ENCODE measurements around the gene ADIPOR2.
A peak's percentile ranks its signal among the peaks of the same experiment; 100 is the strongest.

Gene ADIPOR2

DNA sequence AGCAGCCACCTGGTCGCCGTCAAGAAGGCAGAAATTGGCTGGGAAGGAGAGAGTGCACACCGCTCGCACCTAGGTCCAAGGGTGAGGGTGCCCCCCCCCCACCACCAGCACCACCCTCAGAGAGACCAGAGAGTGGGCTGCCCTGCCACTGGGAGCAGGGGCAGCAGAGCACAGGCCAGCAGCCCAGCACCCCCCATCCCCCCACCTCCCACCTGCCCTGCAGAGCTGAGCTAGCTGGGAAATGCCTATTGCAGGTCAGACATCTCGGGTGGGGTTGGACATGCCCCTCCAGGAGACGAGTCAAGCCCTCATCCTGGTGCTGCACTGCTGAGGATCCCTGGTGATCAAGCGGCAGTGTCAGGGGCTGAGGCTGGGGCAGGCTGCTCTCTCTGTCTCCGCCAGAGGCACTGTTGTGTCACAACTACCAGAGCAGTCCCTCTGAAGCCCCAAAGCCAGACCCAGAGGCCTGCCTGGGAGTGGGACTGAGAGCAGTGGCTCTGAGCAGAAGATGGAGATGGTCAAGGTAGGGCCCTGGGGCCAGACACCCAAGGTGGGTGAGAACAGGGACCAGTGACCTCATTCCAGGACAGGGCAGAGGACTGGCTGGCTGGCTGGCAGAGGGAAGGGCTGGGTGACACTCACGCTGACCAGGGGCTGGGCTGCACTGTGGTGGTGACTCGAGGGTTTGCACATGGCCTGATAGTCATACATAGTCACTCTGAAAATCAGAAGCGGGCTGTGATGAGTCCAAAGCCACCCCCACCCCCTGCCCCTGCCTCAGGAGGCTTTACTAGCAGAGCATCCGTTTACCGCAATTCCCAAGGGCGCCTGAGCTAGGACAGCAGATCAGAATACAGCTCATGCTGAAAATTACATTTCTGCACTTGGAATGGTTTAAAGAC, 109.8 kb downstream of the ADIPOR2 start:
- TF ChIP-seq CEBPB (IDR thresholded peaks at IDR 0.05) (no peak), EGR1 (IDR thresholded peaks at IDR 0.05) (no peak), ZBTB7A (IDR thresholded peaks at IDR 0.05; ENCODE audit: low read depth) (no peak), YY1 (IDR thresholded peaks at IDR 0.05; ENCODE audit: low read depth) (no peak), FOXM1 (IDR thresholded peaks at IDR 0.05; ENCODE audit: borderline replicate concordance, low read depth) (no peak), EP300 (IDR thresholded peaks at IDR 0.05; ENCODE audit: borderline replicate concordance) (no peak), TEAD4 (IDR thresholded peaks at IDR 0.05) (no peak), TAF1 (IDR thresholded peaks at IDR 0.05; ENCODE audit: low read depth) (no peak), TCF12 (IDR thresholded peaks at IDR 0.05; ENCODE audit: low read depth) (no peak), CREB1 (IDR thresholded peaks at IDR 0.05; ENCODE audit: low read depth) (no peak), RAD21 (IDR thresholded peaks at IDR 0.05; ENCODE audit: low read depth) (no peak), NFIC (IDR thresholded peaks at IDR 0.05) (no peak)
- TF ChIP-seq, protein P1, sequence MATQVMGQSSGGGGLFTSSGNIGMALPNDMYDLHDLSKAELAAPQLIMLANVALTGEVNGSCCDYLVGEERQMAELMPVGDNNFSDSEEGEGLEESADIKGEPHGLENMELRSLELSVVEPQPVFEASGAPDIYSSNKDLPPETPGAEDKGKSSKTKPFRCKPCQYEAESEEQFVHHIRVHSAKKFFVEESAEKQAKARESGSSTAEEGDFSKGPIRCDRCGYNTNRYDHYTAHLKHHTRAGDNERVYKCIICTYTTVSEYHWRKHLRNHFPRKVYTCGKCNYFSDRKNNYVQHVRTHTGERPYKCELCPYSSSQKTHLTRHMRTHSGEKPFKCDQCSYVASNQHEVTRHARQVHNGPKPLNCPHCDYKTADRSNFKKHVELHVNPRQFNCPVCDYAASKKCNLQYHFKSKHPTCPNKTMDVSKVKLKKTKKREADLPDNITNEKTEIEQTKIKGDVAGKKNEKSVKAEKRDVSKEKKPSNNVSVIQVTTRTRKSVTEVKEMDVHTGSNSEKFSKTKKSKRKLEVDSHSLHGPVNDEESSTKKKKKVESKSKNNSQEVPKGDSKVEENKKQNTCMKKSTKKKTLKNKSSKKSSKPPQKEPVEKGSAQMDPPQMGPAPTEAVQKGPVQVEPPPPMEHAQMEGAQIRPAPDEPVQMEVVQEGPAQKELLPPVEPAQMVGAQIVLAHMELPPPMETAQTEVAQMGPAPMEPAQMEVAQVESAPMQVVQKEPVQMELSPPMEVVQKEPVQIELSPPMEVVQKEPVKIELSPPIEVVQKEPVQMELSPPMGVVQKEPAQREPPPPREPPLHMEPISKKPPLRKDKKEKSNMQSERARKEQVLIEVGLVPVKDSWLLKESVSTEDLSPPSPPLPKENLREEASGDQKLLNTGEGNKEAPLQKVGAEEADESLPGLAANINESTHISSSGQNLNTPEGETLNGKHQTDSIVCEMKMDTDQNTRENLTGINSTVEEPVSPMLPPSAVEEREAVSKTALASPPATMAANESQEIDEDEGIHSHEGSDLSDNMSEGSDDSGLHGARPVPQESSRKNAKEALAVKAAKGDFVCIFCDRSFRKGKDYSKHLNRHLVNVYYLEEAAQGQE (IDR thresholded peaks at IDR 0.05; ENCODE audit: low read depth) = no peak
- TF ChIP-seq, protein P2, sequence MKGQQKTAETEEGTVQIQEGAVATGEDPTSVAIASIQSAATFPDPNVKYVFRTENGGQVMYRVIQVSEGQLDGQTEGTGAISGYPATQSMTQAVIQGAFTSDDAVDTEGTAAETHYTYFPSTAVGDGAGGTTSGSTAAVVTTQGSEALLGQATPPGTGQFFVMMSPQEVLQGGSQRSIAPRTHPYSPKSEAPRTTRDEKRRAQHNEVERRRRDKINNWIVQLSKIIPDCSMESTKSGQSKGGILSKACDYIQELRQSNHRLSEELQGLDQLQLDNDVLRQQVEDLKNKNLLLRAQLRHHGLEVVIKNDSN (IDR thresholded peaks at IDR 0.05) = no peak
- TF ChIP-seq, protein P3, sequence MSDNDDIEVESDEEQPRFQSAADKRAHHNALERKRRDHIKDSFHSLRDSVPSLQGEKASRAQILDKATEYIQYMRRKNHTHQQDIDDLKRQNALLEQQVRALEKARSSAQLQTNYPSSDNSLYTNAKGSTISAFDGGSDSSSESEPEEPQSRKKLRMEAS (IDR thresholded peaks at IDR 0.05) = no peak

DNA sequence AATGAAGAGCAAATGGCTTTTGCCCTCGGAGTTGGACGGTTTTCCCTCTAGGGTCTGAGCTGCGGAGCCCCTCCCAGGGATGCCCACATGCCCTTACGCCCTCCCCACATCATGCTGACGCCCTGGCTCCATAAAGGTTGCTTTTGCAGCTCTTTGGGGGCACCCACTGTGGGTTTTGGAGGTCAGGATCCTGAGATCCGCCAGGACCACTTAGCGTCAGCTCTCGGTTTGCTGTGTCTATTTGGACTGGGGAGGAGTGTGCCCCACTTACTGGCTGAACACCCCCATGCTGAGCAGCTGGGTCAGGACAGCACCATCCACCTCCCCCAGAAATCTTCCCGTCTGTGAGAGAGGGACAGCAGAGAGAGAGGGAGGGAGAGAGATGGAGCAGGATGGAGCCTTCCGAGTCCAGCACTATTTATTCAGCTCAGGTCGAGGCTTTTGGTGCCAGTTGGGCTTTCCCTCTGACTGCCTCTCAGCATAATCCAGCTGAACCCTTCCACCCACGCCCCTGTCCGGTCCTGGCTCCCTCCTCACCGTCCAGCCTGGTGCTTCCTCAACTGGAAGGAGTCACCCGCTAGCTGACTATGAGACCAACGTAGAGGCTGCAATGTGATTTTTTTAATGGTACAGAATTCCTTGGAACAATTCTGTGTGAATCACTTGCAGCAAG, 110.6 kb downstream of the ADIPOR2 start:
- TF ChIP-seq ZBTB7A (IDR thresholded peaks at IDR 0.05; ENCODE audit: low read depth) (no peak), TAF1 (IDR thresholded peaks at IDR 0.05; ENCODE audit: low read depth) (no peak)

DNA sequence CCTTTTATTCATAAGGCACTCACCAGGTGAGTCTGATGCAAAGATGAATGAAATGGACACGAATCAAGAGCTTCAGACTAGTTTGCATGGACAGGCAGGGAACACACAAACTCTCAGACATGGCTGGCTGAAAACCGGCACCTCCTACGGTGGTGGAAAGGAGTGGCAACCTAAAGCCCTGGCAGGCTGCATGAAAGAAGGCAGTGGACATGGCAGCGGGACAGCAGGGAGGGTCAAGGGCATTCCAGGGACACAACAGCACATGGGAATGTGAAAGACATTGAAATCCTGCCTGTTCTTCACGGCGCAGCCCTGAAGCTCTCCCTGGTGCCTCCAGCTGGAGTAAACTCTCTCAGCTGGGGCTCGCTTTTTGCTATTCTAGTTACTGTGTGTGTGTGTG, 112.9 kb downstream of the ADIPOR2 start:
- TF ChIP-seq, protein P1 (IDR thresholded peaks at IDR 0.05; ENCODE audit: low read depth) = no peak
- TF ChIP-seq TCF12 (IDR thresholded peaks at IDR 0.05; ENCODE audit: low read depth) (no peak), NFIC (IDR thresholded peaks at IDR 0.05) (no peak), EP300 (IDR thresholded peaks at IDR 0.05; ENCODE audit: borderline replicate concordance) (no peak), TEAD4 (IDR thresholded peaks at IDR 0.05) (no peak), YY1 (IDR thresholded peaks at IDR 0.05; ENCODE audit: low read depth) (no peak), EGR1 (IDR thresholded peaks at IDR 0.05) (no peak), CEBPB (IDR thresholded peaks at IDR 0.05) (no peak), ZBTB7A (IDR thresholded peaks at IDR 0.05; ENCODE audit: low read depth) (no peak), CREB1 (IDR thresholded peaks at IDR 0.05; ENCODE audit: low read depth) (no peak), RAD21 (IDR thresholded peaks at IDR 0.05; ENCODE audit: low read depth) (no peak), TAF1 (IDR thresholded peaks at IDR 0.05; ENCODE audit: low read depth) (no peak), FOXM1 (IDR thresholded peaks at IDR 0.05; ENCODE audit: borderline replicate concordance, low read depth) (no peak)
- TF ChIP-seq, protein P3 (IDR thresholded peaks at IDR 0.05) = no peak
- TF ChIP-seq, protein P2 (IDR thresholded peaks at IDR 0.05) = no peak

DNA sequence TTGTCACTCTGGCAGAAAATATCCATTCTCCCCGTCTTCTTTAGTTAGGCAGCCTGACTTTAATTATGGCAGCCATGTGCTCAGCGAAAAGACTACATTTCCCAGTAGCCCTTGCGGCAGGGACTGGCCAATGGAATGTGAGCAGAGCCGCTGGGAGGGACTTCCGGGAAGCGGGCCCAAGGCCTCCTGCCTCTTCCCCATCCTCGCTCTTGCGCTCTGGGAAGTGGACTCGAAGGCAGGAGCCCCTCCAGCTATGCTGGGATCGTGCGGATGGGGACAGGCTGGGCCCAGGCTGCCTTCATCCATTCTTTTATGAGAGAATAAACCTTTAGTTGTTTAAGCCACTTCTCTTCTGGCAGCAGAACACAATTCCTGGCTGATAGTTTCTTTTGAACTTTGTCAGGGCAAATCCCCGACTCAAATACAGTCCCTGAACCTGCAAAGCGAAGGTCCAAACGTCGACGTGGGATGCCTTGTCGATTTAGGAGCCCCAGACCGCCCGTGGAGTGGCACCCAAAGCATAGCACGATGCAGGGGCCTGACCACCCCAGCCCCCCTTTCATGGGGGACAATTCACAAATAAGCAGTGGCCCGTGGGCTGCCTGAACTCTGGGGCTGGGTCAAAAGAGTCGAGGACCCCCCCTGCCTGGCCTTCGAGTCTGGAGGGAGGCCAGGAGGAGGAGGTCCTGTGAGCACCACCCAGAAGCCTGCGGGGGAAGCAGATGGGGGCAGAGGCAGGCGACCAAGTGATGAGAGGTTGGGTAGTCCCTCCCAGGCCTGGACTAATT, 113.9 kb downstream of the ADIPOR2 start:
- no peak for TF ChIP-seq ZBTB7A (IDR thresholded peaks at IDR 0.05; ENCODE audit: low read depth)
- no peak for TF ChIP-seq TCF12 (IDR thresholded peaks at IDR 0.05; ENCODE audit: low read depth)
- TF ChIP-seq YY1 (IDR thresholded peaks at IDR 0.05; ENCODE audit: low read depth) = peak; percentile 95
- TF ChIP-seq, protein P3 (IDR thresholded peaks at IDR 0.05) = peak; percentile 96
- TF ChIP-seq RAD21 (IDR thresholded peaks at IDR 0.05; ENCODE audit: low read depth) = no peak
